Right cardiac atrium (tissue), 5 donors: ENCODE results near the gene CDC37. TPM values are rescaled to one million over a fixed set of nuclear protein-coding genes. Genes with fewer than 3 reads are reported as not detected.

Experiments used
- ATAC-seq, 2 donors: fragments of 200-7000 bp; cut with Tn5 transposase; one replicate each; pipeline versions ENCODE4 v1.8.0 to v1.9.1; 2020; ENCODE audit warnings: moderate library complexity in 2 of 2, mild to moderate bottlenecking in 1 of 2
- DNase-seq, 3 donors: peaks; one replicate each; pipeline ENCODE4 v3.0.0-alpha.2; 2020
- H3K27ac ChIP-seq: one replicate; pipeline ENCODE4 v1.5.1; 2013; ENCODE audit warnings: mild to moderate bottlenecking, low read length, control low read depth, moderate library complexity
- H3K27me3 ChIP-seq: one replicate; pipeline ENCODE4 v1.6.1; 2013; ENCODE audit not compliant: control insufficient read depth, insufficient read depth
- H3K4me1 ChIP-seq: one replicate; pipeline ENCODE4 v1.6.1; 2013; ENCODE audit warnings: low read length; ENCODE audit not compliant: control insufficient read depth, insufficient read depth
- H3K4me3 ChIP-seq: one replicate; pipeline ENCODE4 v1.5.1; 2013; ENCODE audit warnings: low read length, control low read depth
- H3K9me3 ChIP-seq: one replicate; pipeline ENCODE4 v1.6.1; 2013; ENCODE audit warnings: low read length; ENCODE audit not compliant: control insufficient read depth
- WGBS: extraction: QIAGEN DNeasy Blood & Tissue Kit; methylation state at CpG from one replicate; pipeline ENCODE4 v1.1.7; 2013; 5-methylcytosine and 5-hydroxymethylcytosine counted together
- intact Hi-C, 4 donors: fragments of 100-400 bp; cut with DNase I; formaldehyde crosslinking; loops; one replicate each; pipeline versions ENCODE4 v1.11.0 to v1.14.0; 2022 to 2023
- microRNA-seq, 2 donors: library from miRNA; unstranded; fragments of <30 nt; microRNA quantifications; one replicate each; pipeline ENCODE4 v1.2.0, GENCODE V29; 2020 to 2021
- polyA plus RNA-seq: library from polyadenylated mRNA; stranded (reverse); fragments of 200-250 nt; gene quantifications from one replicate; pipeline ENCODE4 v1.2.3, GENCODE V29; 2013
- total RNA-seq, 4 donors: library from RNA; stranded (reverse); fragmentation: NEBNext Ultra II Directional; extraction: Animal tissue kit (Norgen Biotek cat#: 25700); gene quantifications; one replicate each; pipeline ENCODE4 v1.2.1, GENCODE V29; 2021
- donor health status: healthy with polysubstance abuse.
- donor health status: DM: no; HTN: yes; CAD: no.
- donor health status: DM: no; HTN: no; CAD: no.
- donor health status: DM: no; HTN: yes; CAD: no; lungs with severe emphysema.
- donor health status: DM: yes; HTN: yes; CAD: no.

The CDC37 gene
- total and polyA plus RNA-seq, 5 donors: 131 to 228 (median 132) TPM

DNA sequence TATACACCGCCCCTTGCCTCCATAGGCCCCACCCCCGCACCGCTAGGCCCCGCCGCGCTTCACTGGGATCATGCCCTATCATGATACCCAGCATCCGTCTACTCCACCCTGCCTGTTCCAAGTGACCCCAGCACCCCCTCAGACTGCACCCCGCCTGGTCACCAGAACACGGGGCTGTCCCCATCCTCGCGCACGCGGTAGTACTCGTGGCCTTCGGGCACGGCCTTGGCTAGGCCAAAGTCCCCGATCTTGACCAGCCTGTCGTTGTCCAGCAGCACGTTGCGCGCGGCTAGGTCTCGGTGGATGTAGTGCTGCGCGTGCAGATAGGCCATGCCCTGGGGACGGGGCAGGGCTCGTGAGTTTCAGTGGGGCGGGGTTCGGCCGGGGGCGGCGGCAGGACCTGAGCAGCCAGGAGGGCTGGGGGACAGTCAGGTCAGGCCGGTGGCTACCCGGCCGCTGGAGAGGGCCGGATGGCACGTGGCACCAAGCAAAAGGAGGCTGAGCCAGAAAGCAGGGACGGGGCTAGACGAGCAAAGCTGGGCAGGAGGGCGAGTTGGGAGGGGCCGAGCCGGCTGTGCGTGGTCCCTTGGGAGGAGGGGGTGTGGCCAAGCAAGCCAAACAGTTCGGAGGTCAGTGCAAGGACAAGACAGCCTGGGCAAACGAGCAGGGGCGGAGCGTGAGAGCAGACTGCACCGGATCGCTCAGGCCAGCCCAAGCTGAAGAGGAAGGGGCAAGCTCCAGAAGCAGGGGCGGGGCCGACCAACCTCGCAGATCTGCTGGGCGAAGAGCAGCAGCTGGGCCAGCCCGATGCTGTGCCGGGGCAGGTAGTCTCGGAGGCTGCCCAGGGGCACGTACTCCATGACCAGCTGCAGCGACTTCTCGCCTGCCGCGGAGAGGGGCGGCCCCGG lies 50.3 kb downstream of the CDC37 start:
- no peaks in the 10 kb centered on the region for H3K4me1 ChIP-seq
- no peaks in the 10 kb centered on the region for H3K9me3 ChIP-seq
- H3K4me3 ChIP-seq: no peak overlapping the region
- peak overlapping the region; percentile 45 for H3K27ac ChIP-seq
- WGBS: 47% methylated on average over 63 of the region's 63 CpGs
- intact Hi-C loops: no loop called here
- H3K27me3 ChIP-seq: no peaks in the 10 kb centered on the region
- DNase-seq (peak; percentile 90 to 95 (median 94)), ATAC-seq (peak; percentile 92)

DNA sequence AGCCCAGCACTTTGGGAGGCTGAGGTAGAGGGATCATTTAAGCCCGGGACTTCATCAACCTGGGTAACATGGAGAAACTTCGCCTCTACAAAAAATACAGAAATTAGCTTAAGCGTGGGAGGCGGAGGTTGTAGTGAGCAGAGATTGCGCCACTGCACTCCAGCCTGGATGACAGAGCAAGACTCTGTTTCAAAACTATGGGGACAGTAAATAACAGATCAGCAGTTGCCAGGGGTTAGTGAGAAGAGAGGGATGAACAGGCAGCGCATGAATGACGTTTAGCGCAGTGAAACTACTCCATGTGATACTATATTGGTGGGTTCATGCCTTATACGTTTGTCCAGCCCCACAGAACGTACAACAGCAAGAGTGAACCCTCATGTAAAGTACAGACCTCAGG lies 56.8 kb downstream of the CDC37 start:
- peak in 2 of 3 donors; percentile 47 to 70 for DNase-seq

DNA sequence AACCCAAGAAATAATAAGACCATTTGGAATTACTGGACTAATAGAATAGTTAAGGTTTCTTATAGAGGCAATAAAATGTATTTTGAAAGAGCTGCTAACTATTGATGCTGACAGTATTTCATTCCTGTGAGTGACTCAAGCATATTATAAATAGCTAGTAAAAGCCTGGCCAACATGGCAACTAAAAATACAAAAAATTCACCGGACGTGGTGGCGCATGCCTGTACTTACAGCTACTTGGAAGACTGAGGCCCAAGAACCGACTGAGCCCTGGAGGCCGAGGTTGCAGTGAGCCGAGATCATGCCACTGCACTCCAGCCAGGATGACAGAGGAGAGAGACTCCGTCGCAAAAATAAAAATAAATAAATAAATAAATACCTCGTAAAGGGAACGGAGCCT lies 58.6 kb downstream of the CDC37 start:
- Histone ChIP-seq H3K9me3 (no peaks in the 10 kb centered on the region), H3K4me1 (no peaks in the 10 kb centered on the region), H3K4me3 (no peak overlapping the region), H3K27ac (no peak overlapping the region), H3K27me3 (no peaks in the 10 kb centered on the region)
- no peak for ATAC-seq
- WGBS: 90% methylated on average over 10 of the region's 10 CpGs
- intact Hi-C loops: no loop called here
- no peak for DNase-seq

More for the DNA sequence above, 56.8 kb downstream of the CDC37 start:
- H3K4me3 ChIP-seq: no peak overlapping the region
- intact Hi-C loops: no loop called here
- H3K27ac ChIP-seq: peak overlapping the region; percentile 45
- H3K4me1 ChIP-seq: no peaks in the 10 kb centered on the region
- 62% methylated on average over 10 of the region's 10 CpGs for WGBS
- peak; percentile 70 to 73 for ATAC-seq
- H3K27me3 ChIP-seq: no peaks in the 10 kb centered on the region
- no peaks in the 10 kb centered on the region for H3K9me3 ChIP-seq

DNA sequence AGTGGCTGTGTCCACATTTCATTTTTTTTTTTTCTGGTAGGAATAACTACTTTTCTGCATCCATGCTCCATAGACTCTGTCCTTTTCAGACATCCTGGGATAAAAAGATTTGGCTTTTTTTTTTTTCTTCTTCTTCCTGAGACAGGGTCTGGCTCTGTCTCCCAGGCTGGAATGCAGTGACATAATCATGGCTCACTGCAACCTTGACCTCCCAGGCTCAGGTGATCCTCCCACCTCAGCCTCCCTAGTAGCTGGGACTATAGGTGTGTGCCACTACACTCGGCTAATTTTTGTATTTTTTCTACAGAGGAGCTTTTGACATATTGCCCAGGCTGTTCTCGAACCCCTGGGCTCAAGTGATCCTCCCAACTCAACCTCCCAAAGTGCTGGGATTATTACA lies 59.8 kb downstream of the CDC37 start:
- WGBS: 80% methylated on average over 2 of the region's 2 CpGs
- intact Hi-C loops: no loop called here
- Histone ChIP-seq H3K4me1 (no peaks in the 10 kb centered on the region), H3K4me3 (no peak overlapping the region), H3K27ac (no peak overlapping the region), H3K27me3 (no peaks in the 10 kb centered on the region), H3K9me3 (no peaks in the 10 kb centered on the region)
- no peak for DNase-seq
- ATAC-seq: no peak

Small RNA genes within 50 kb of the gene (microRNA-seq; reads per million reads assigned to microRNA genes)
- 0 reads per million in 2 donors for gene MIR1181

Other genes starting within 250 kb of the CDC37 start
- 10 to 100 TPM; 21.0 to 37.2 (median 30.3) TPM for gene DNMT1, start 208.6 kb downstream of the CDC37 start, total RNA-seq
- 19.3 TPM for gene DNMT1, start 208.6 kb downstream of the CDC37 start, polyA plus RNA-seq
- gene S1PR2, start 172.2 kb downstream of the CDC37 start, total RNA-seq: 10 to 100 TPM in 2 of 4 donors, 1 to 10 TPM in 2; 4.7 to 18.8 (median 9.5) TPM
- 3.5 TPM for gene S1PR2, start 172.2 kb downstream of the CDC37 start, polyA plus RNA-seq
- gene MRPL4, start 151.3 kb downstream of the CDC37 start, total RNA-seq: 10 to 100 TPM; 54.1 to 65.4 (median 60.5) TPM
- gene MRPL4, start 151.3 kb downstream of the CDC37 start, polyA plus RNA-seq: 66.6 TPM
- 10 to 100 TPM in 2 of 4 donors, 1 to 10 TPM in 2; 8.4 to 14.5 (median 9.9) TPM for gene ICAM1, start 132.4 kb downstream of the CDC37 start, total RNA-seq
- gene ICAM1, start 132.4 kb downstream of the CDC37 start, polyA plus RNA-seq: 9.8 TPM
- gene ICAM4, start 116.6 kb downstream of the CDC37 start, total RNA-seq: under 1 TPM; 0.36 to 0.74 (median 0.52) TPM
- 0.84 TPM for gene ICAM4, start 116.6 kb downstream of the CDC37 start, polyA plus RNA-seq
- 1 to 10 TPM in 3 of 4 donors, under 1 TPM in 1; 0.93 to 1.6 (median 1.2) TPM for gene ICAM5, start 113.6 kb downstream of the CDC37 start, total RNA-seq
- gene ICAM5, start 113.6 kb downstream of the CDC37 start, polyA plus RNA-seq: 0.86 TPM
- 1 to 10 TPM in 1 of 4 donors, under 1 TPM in 3; 0.80 to 1.3 (median 0.84) TPM for gene ZGLP1, start 93.7 kb downstream of the CDC37 start, total RNA-seq
- gene ZGLP1, start 93.7 kb downstream of the CDC37 start, polyA plus RNA-seq: 0.68 TPM
- 10 to 100 TPM; 13.2 to 20.7 (median 16.7) TPM for gene FDX2, start 87.5 kb downstream of the CDC37 start, total RNA-seq
- gene FDX2, start 87.5 kb downstream of the CDC37 start, polyA plus RNA-seq: 27.7 TPM
- gene RAVER1, start 70.0 kb downstream of the CDC37 start, total RNA-seq: 10 to 100 TPM; 13.9 to 20.1 (median 15.1) TPM
- 9.8 TPM for gene RAVER1, start 70.0 kb downstream of the CDC37 start, polyA plus RNA-seq
- 10 to 100 TPM; 16.0 to 20.6 (median 17.8) TPM for gene ICAM3, start 63.9 kb downstream of the CDC37 start, total RNA-seq
- gene ICAM3, start 63.9 kb downstream of the CDC37 start, polyA plus RNA-seq: 7.2 TPM
- gene TYK2, start 23.0 kb downstream of the CDC37 start, total RNA-seq: 10 to 100 TPM; 56.3 to 77.0 (median 73.4) TPM
- 71.6 TPM for gene TYK2, start 23.0 kb downstream of the CDC37 start, polyA plus RNA-seq
- 10 to 100 TPM in 3 of 4 donors, 1 to 10 TPM in 1; 8.4 to 14.2 (median 11.0) TPM for gene PDE4A, start 17.0 kb upstream of the CDC37 start, total RNA-seq
- 5.5 TPM for gene PDE4A, start 17.0 kb upstream of the CDC37 start, polyA plus RNA-seq
- 10 to 100 TPM; 48.0 to 74.6 (median 62.8) TPM for gene KEAP1, start 99.8 kb upstream of the CDC37 start, total RNA-seq
- gene KEAP1, start 99.8 kb upstream of the CDC37 start, polyA plus RNA-seq: 51.9 TPM
- under 1 TPM in 3 of 4 donors, not detected in 1; 0.15 to 0.31 (median 0.19) TPM for gene S1PR5, start 113.9 kb upstream of the CDC37 start, total RNA-seq
- gene S1PR5, start 113.9 kb upstream of the CDC37 start, polyA plus RNA-seq: 0.16 TPM
- 10 to 100 TPM; 45.1 to 54.0 (median 48.9) TPM for gene ATG4D, start 140.4 kb upstream of the CDC37 start, total RNA-seq
- 48.0 TPM for gene ATG4D, start 140.4 kb upstream of the CDC37 start, polyA plus RNA-seq
- gene KRI1, start 162.5 kb upstream of the CDC37 start, total RNA-seq: 10 to 100 TPM; 10.5 to 13.0 (median 12.1) TPM
- gene KRI1, start 162.5 kb upstream of the CDC37 start, polyA plus RNA-seq: 9.3 TPM
- 1 to 10 TPM; 6.1 to 7.6 (median 7.0) TPM for gene CDKN2D, start 165.4 kb upstream of the CDC37 start, total RNA-seq
- gene CDKN2D, start 165.4 kb upstream of the CDC37 start, polyA plus RNA-seq: 9.4 TPM
- not detected for gene AP1M2, start 183.8 kb upstream of the CDC37 start, total RNA-seq
- gene AP1M2, start 183.8 kb upstream of the CDC37 start, polyA plus RNA-seq: 0.09 TPM
- gene SLC44A2, start 222.0 kb upstream of the CDC37 start, total RNA-seq: 100 to 1,000 TPM; 105 to 145 (median 110) TPM
- gene SLC44A2, start 222.0 kb upstream of the CDC37 start, polyA plus RNA-seq: 70.1 TPM